Stimulated activated CD8-positive, alpha-beta memory T cell treated with anti-CD3 and anti-CD28 coated beads, Interleukin-15, amount 100 ng/mL, for 1 hour (primary cell): Measurements from ENCODE around the gene ANKRD12.
"Not testable (repeated sequence)": the region's sequence is repeated elsewhere in the genome, so short reads cannot be mapped to it uniquely, and the experiment has no call there.

Experiments used
- DNase-seq: peaks from one replicate; pipeline ENCODE4 v3.0.0-alpha.2; 2020; ENCODE audit warnings: low read depth

Gene ANKRD12

GRCh38 chr18:9146224-9146623 lies 9.6 kb downstream of the ANKRD12 start:
- DNase-seq = no peak

GRCh38 chr18:9147440-9148202 lies 11.0 kb downstream of the ANKRD12 start:
- no peak for DNase-seq

GRCh38 chr18:9148203-9148552 lies 11.6 kb downstream of the ANKRD12 start:
- no peak for DNase-seq

- DNase-seq = no peak
Measured at GRCh38 chr18:9150121-9150520, 13.5 kb downstream of the ANKRD12 start.

- DNase-seq = no peak
Measured at GRCh38 chr18:9153256-9153655, 16.7 kb downstream of the ANKRD12 start.

GRCh38 chr18:9156604-9157249 lies 20.1 kb downstream of the ANKRD12 start:
- no peak for DNase-seq

- no peak for DNase-seq
Measured at GRCh38 chr18:9157806-9158205, 21.2 kb downstream of the ANKRD12 start.

GRCh38 chr18:9160014-9160413 lies 23.4 kb downstream of the ANKRD12 start:
- no peak for DNase-seq

GRCh38 chr18:9162663-9163062 lies 26.1 kb downstream of the ANKRD12 start:
- not testable (repeated sequence) for DNase-seq

GRCh38 chr18:9164149-9164548 lies 27.6 kb downstream of the ANKRD12 start:
- not testable (repeated sequence) for DNase-seq

GRCh38 chr18:9165883-9166282 lies 29.3 kb downstream of the ANKRD12 start:
- not testable (repeated sequence) for DNase-seq

- not testable (repeated sequence) for DNase-seq
Measured at GRCh38 chr18:9169515-9169914, 32.9 kb downstream of the ANKRD12 start.

- DNase-seq = not testable (repeated sequence)
Measured at GRCh38 chr18:9171919-9172318, 35.3 kb downstream of the ANKRD12 start.

- no peak for DNase-seq
Measured at GRCh38 chr18:9172506-9173127, 36.0 kb downstream of the ANKRD12 start.

GRCh38 chr18:9173770-9174233 lies 37.2 kb downstream of the ANKRD12 start:
- no peak for DNase-seq

- no peak for DNase-seq
Measured at GRCh38 chr18:9174302-9174701, 37.7 kb downstream of the ANKRD12 start.

GRCh38 chr18:9175115-9175514 lies 38.5 kb downstream of the ANKRD12 start:
- no peak for DNase-seq

GRCh38 chr18:9177031-9177430 lies 40.5 kb downstream of the ANKRD12 start:
- DNase-seq = no peak

GRCh38 chr18:9177466-9177865 lies 40.9 kb downstream of the ANKRD12 start:
- DNase-seq = no peak

GRCh38 chr18:9178557-9178956 lies 42.0 kb downstream of the ANKRD12 start:
- no peak for DNase-seq

- DNase-seq = no peak
Measured at GRCh38 chr18:9181275-9181674, 44.7 kb downstream of the ANKRD12 start.

GRCh38 chr18:9182852-9183399 lies 46.3 kb downstream of the ANKRD12 start:
- DNase-seq = no peak
